T-cell (primary cell): ENCODE data around the gene ZNF503. TPM values are rescaled to one million over a fixed set of nuclear protein-coding genes. Genes with fewer than 3 reads are reported as not detected.
A peak's percentile ranks its signal among the peaks of the same experiment; 100 is the strongest.

Experiments used
- ATAC-seq, 4 experiments: fragments of 200-7000 bp in 3 of 4; fragments of 150-1000 bp in 1 of 4; cut with Tn5 transposase; replicated peaks in 1 of 4; 1 replicate in 3 of 4; 2 replicates in 1 of 4; pipeline ENCODE4 v1.10.0; 2021; ENCODE audit warnings: moderate library complexity in 3 of 4, mild to moderate bottlenecking in 2 of 4, moderate number of reproducible peaks in 1 of 4
- CTCF ChIA-PET, 2 donors: fragments of 300-600 bp; sonication (Branson Sonifier 250); formaldehyde crosslinking; loops; one replicate each; lab custom pipeline; 2022; ENCODE audit warnings: antibody characterized with exemption in 2 of 2; lab: Charles Lee
- POLR2A ChIA-PET, 2 donors: fragments of 300-600 bp; sonication (Branson Sonifier 250); formaldehyde crosslinking; loops; one replicate each; lab custom pipeline; 2022; ENCODE audit warnings: antibody characterized with exemption in 2 of 2; lab: Charles Lee
- DNase-seq, 35 experiments: peaks; one replicate each; pipeline versions ENCODE4 v3.0.0 to v3.0.0-alpha.2; 2013 to 2023
- H3K27ac ChIP-seq: one replicate; pipeline ENCODE4 v1.5.1; 2013; ENCODE audit warnings: low read length
- H3K27me3 ChIP-seq, 2 experiments: replicated peaks in 1 of 2; 1 replicate in 1 of 2; 2 replicates in 1 of 2; pipeline versions ENCODE4 v1.6.1 to v1.7.0; 2013; ENCODE audit warnings: low read length in 1 of 2, mixed read lengths in 1 of 2; ENCODE audit not compliant: control insufficient read depth in 2 of 2, insufficient read depth in 2 of 2; ENCODE audit errors: extremely low read depth in 1 of 2
- H3K36me3 ChIP-seq, 2 donors: 1 replicate in 1 of 2; 2 replicates in 1 of 2; pipeline versions ENCODE4 v1.6.1 to v1.7.0; 2013; ENCODE audit warnings: low read length in 1 of 2; ENCODE audit not compliant: control insufficient read depth in 2 of 2, insufficient read depth in 1 of 2; ENCODE audit errors: extremely low read depth in 1 of 2
- H3K4me1 ChIP-seq, 2 experiments: 1 replicate in 1 of 2; 2 replicates in 1 of 2; pipeline versions ENCODE4 v1.6.1 to v1.7.0; 2013; ENCODE audit warnings: low read length in 2 of 2, mixed read lengths in 1 of 2; ENCODE audit not compliant: insufficient read depth in 2 of 2, control insufficient read depth in 1 of 2; ENCODE audit errors: extremely low read depth in 1 of 2
- H3K4me3 ChIP-seq, 2 donors: 1 replicate in 1 of 2; 2 replicates in 1 of 2; pipeline versions ENCODE4 v1.5.1 to v1.7.0; 2013; ENCODE audit warnings: mild to moderate bottlenecking in 2 of 2, low read length in 1 of 2, moderate library complexity in 1 of 2; ENCODE audit not compliant: control insufficient read depth in 1 of 2; ENCODE audit errors: extremely low read depth in 1 of 2
- H3K9me3 ChIP-seq: 2 replicates; pipeline ENCODE4 v1.7.0; 2013
- H3K27ac Mint-ChIP-seq, 2 donors: one replicate each; pipeline ENCODE4 v1.8.0; 2020 to 2021; ENCODE audit warnings: mild to moderate bottlenecking in 2 of 2, mixed read lengths in 2 of 2
- H3K27me3 Mint-ChIP-seq, 2 donors: one replicate each; pipeline ENCODE4 v1.8.0; 2021 to 2022; ENCODE audit warnings: mixed read lengths in 2 of 2
- H3K36me3 Mint-ChIP-seq: one replicate; pipeline ENCODE4 v1.8.0; 2021; ENCODE audit warnings: mixed read lengths
- H3K4me1 Mint-ChIP-seq, 3 donors: one replicate each; pipeline ENCODE4 v1.8.0; 2020 to 2022; ENCODE audit warnings: mixed read lengths in 3 of 3, mild to moderate bottlenecking in 1 of 3
- H3K4me3 Mint-ChIP-seq, 3 donors: one replicate each; pipeline ENCODE4 v1.8.0; 2020 to 2022; ENCODE audit warnings: mild to moderate bottlenecking in 3 of 3, mixed read lengths in 3 of 3, moderate library complexity in 3 of 3
- H3K9me3 Mint-ChIP-seq, 3 donors: one replicate each; pipeline ENCODE4 v1.8.0; 2020 to 2022; ENCODE audit warnings: mixed read lengths in 3 of 3
- WGBS: methylation state at CpG from one replicate; pipeline ENCODE4 v1.1.5; 2013; ENCODE audit warnings: missing lambda C conversion rate; ENCODE audit not compliant: insufficient coverage; 5-methylcytosine and 5-hydroxymethylcytosine counted together
- total RNA-seq, 35 experiments: library from RNA in 6 of 35; stranded (reverse) in 6 of 35; fragments of 120-200 nt in 1 of 35; gene quantifications; one replicate each; pipeline versions ENCODE4 v1.2.1 to v1.2.4 and lab custom pipeline; 2013 to 2026

The ZNF503 gene, protein sequence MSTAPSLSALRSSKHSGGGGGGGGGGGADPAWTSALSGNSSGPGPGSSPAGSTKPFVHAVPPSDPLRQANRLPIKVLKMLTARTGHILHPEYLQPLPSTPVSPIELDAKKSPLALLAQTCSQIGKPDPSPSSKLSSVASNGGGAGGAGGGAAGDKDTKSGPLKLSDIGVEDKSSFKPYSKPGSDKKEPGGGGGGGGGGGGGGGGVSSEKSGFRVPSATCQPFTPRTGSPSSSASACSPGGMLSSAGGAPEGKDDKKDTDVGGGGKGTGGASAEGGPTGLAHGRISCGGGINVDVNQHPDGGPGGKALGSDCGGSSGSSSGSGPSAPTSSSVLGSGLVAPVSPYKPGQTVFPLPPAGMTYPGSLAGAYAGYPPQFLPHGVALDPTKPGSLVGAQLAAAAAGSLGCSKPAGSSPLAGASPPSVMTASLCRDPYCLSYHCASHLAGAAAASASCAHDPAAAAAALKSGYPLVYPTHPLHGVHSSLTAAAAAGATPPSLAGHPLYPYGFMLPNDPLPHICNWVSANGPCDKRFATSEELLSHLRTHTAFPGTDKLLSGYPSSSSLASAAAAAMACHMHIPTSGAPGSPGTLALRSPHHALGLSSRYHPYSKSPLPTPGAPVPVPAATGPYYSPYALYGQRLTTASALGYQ
- total RNA-seq (under 1 TPM in 4 of 5 donors, not detected in 1; 0.16 to 0.38 (median 0.30) TPM), total RNA-seq (lab: John Stamatoyannopoulos, UW) (0 to 1.4 (median 0.12) reads per million in 29 experiments)
- 0.04 TPM for total RNA-seq (2013)

DNA sequence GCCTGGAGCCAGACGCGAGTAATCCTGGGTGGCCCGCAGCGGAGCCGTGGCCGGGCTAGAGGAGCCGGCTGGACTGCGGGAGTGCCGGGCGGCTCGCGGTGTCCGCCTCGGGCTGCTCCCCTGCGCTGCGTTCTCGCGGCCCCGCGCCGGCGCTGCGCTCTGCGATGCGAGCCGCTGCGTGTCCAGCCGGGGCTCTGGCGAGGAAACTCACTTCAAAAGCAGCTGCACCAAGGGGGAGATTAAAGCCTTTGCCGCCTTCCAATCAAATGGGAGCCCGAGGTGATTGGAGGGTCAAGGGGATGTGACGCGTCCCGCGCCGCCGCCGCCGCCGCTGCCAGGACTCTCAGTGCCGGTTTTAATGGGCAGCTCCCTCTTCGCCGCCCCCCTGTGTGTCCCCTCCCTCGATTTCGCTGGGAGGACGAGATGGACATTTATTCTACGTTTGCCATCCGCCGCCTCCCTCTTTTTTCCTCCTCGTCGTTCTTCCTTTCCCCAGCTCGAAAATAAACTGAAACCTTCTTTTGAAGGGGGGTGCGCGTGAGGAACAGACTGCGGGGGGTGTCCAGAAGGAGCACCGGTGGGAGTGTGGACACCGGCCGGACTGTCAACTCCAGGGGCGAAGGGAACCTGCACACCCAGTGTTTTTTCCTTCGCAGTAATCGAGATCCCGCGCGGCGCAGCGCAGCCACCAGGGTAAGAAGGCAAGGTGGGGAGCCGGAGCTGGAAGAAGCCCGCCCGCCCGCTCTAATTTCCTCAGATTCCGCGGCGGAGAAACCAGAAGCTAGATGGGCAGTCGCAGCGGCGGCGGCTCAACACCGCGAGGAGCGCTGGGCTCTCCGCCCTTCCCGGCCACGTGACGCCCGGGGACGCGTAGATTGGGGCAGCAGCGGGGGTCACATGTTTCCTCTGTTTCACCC lies at the start of gene ZNF503:
Gene ZNF503, minus strand, starts transcription at position 196 of the 917 bp plus-strand sequence. CDS start 345 bp downstream, outside the sequence.
- Histone ChIP-seq H3K4me3 (peak within 1 kb of the TSS; percentile 51 to 82), H3K27ac (no peak within 1 kb of the TSS), H3K27me3 (peaks cover 0 to 85% of the 10 kb centered on the region in 2 experiments), H3K36me3 (no peaks in the 10 kb centered on the region), H3K4me1 (peaks cover 9 to 42% of the 10 kb centered on the region in 2 experiments), H3K9me3 (no peaks in the 10 kb centered on the region)
- peak in 3 of 4 experiments; percentile 26 to 58 (median 42) for ATAC-seq
- peaks cover 34 to 67% of the 10 kb centered on the region in 2 donors for H3K27me3 Mint-ChIP-seq
- 2% methylated on average over 79 of the region's 88 CpGs for WGBS
- peak within 1 kb of the TSS in 1 of 2 donors; percentile 47 for H3K27ac Mint-ChIP-seq
- DNase-seq, result peak in 6 of 35 experiments; percentile 10 to 45 (median 16)
- CTCF ChIA-PET, result interaction anchor here in 1 of 2 donors (0.6 kb wide), 1 partner anchor 1582 kb away, joined by 3 read pairs; no protein-coding TSS in a partner anchor
- H3K36me3 Mint-ChIP-seq, result no peaks in the 10 kb centered on the region
- POLR2A ChIA-PET, result interaction anchor here (0.6 to 0.7 kb wide), 2 partner anchors 576 to 1915 kb away, joined by 3 to 4 read pairs; no protein-coding TSS in a partner anchor
- H3K4me3 Mint-ChIP-seq, result peak within 1 kb of the TSS; percentile 81 to 83 (median 82)
- peaks cover 30 to 43% (median 33%) of the 10 kb centered on the region in 3 donors for H3K4me1 Mint-ChIP-seq
- no peaks in the 10 kb centered on the region for H3K9me3 Mint-ChIP-seq

DNA sequence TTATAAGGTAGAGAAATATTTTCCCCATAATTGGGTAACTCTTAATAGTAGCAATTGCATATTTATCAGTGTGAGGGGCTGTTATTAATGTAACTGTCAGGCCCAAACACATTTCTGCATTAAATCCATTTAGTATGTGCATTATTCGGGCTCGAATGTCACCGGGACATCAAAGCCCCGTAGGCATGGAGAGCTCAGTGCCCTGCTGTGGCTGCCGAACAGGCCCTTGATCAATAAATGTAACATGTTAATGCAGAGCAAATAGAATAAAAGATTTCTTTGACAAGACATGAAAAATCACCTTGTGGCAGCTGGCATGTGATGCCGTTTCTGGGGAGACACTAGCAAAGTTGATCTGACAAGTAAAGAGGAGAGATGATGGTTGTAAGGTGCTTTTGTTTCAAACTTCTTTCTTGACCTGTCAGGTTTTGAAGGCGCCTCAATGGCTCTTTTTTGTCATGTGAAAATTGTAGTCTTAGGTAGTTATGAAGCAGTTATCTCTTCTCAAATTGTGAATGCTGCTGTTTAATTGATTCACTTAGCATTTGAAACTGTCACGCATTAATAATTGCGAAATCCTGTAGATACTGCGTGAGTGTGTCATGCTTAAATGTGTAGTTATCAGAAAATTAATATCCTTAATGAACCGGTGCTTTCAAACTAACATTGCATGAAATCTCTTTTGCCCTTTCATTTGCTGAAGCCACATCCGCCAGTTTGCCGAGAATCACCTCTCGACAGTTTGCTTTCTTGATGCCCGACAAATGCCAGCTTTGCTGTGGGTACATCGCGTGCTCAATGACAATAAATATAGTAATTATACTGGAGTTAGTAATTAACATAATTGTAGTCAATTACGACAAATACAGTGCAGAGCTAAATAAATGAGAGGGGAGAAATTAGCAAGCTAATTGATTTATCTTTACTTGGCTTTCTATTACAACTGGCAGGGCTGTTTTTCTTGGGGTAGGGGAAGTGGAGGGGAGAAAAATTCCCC lies 49.4 kb upstream of the ZNF503 start:
- peaks cover 0 to 22% of the 10 kb centered on the region in 2 experiments for H3K27me3 ChIP-seq
- POLR2A ChIA-PET, result interaction anchor here in 1 of 2 donors (0.6 kb wide), 2 partner anchors 1550 to 1828 kb away, joined by 3 to 5 read pairs; no protein-coding TSS in a partner anchor
- Mint-ChIP-seq H3K36me3 (no peaks in the 10 kb centered on the region), H3K4me1 (no peaks in the 10 kb centered on the region), H3K4me3 (no peak overlapping the region), H3K27ac (no peak overlapping the region), H3K9me3 (peaks cover 8 to 10% (median 9%) of the 10 kb centered on the region in 3 donors), H3K27me3 (peaks cover 16 to 29% of the 10 kb centered on the region in 2 donors)
- 88% methylated on average over 9 of the region's 18 CpGs for WGBS
- DNase-seq (no peak), ATAC-seq (no peak)
- H3K27ac ChIP-seq, result no peak overlapping the region
- no peaks in the 10 kb centered on the region for H3K4me1 ChIP-seq
- no peaks in the 10 kb centered on the region for H3K36me3 ChIP-seq
- CTCF ChIA-PET, result no interaction called here
- H3K9me3 ChIP-seq, result no peaks in the 10 kb centered on the region
- H3K4me3 ChIP-seq, result no peak overlapping the region

DNA sequence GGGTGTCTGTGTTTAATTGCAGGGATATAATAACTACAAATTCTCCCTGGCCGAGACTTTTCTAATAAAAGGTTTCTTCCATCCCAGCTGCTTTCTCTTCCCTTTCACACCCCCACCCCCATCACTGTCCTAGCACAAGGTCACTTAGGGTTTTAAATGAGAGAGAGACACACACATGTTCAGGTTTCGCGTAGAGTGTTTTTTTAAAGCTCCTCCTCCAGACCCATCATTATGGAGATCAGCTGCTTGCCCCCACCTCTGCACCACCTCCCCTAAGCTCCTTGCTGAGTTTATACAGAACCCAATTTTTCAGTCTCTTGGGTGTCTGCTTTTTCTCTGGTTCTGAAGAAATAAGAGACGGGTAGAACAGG lies 48.5 kb upstream of the ZNF503 start:
- Mint-ChIP-seq H3K27ac (no peak overlapping the region), H3K4me3 (no peak overlapping the region), H3K4me1 (no peaks in the 10 kb centered on the region), H3K27me3 (peaks cover 16 to 29% of the 10 kb centered on the region in 2 donors), H3K9me3 (peaks cover 8 to 10% (median 10%) of the 10 kb centered on the region in 3 donors), H3K36me3 (no peaks in the 10 kb centered on the region)
- POLR2A ChIA-PET, result no interaction called here
- no peak overlapping the region for H3K27ac ChIP-seq
- H3K27me3 ChIP-seq, result peaks cover 0 to 17% of the 10 kb centered on the region in 2 experiments
- no peak overlapping the region for H3K4me3 ChIP-seq
- WGBS, result no CpG with 5 or more reads among the region's 4 CpGs
- no peak for ATAC-seq
- no peaks in the 10 kb centered on the region for H3K9me3 ChIP-seq
- no peaks in the 10 kb centered on the region for H3K4me1 ChIP-seq
- CTCF ChIA-PET, result no interaction called here
- H3K36me3 ChIP-seq, result no peaks in the 10 kb centered on the region
- DNase-seq, result no peak

DNA sequence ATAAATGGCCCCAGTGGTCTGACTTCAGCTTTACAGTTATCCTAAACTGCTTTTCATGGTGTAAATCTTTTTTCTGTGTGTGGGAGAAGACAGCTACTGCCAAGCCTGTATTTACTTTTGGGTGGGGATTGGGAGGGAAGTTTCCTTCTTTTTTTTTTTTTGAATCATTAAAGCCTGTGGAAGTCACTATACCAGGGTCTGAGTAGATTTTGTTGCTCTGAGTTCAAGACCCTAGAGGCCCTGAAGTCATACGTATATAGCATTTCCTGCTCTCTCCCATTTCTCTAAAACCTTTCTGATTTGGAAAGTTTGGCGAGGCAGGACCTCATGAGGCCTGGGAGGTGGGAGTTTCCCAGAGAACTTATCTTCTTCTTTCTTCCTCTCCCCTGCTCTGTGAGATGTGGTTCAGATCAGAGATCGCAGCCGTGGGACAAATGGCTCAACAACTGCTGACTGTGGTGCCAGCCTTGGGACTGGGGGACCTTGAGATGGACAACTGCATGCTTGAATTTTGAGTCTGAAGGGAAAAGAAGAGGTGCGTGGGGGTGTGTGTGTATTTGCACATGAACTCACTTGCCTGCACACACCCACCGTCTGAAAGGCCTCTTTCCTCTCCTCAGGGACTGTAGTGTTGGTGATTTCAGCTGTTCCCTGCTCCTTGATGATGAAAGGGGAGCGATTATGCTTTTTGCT lies 48.0 kb upstream of the ZNF503 start:
- H3K4me1 ChIP-seq, result no peaks in the 10 kb centered on the region
- H3K9me3 Mint-ChIP-seq, result peaks cover 8 to 10% (median 10%) of the 10 kb centered on the region in 3 donors
- H3K27ac ChIP-seq, result no peak overlapping the region
- no CpG with 5 or more reads among the region's 7 CpGs for WGBS
- H3K36me3 Mint-ChIP-seq, result no peaks in the 10 kb centered on the region
- ATAC-seq, result no peak
- no peaks in the 10 kb centered on the region for H3K9me3 ChIP-seq
- H3K27me3 ChIP-seq, result peaks cover 0 to 14% of the 10 kb centered on the region in 2 experiments
- no peak for DNase-seq
- H3K4me3 ChIP-seq, result no peak overlapping the region
- H3K36me3 ChIP-seq, result no peaks in the 10 kb centered on the region
- H3K27me3 Mint-ChIP-seq, result peaks cover 16 to 29% of the 10 kb centered on the region in 2 donors
- POLR2A ChIA-PET, result no interaction called here
- no peaks in the 10 kb centered on the region for H3K4me1 Mint-ChIP-seq
- H3K4me3 Mint-ChIP-seq, result no peak overlapping the region
- CTCF ChIA-PET, result no interaction called here
- no peak overlapping the region for H3K27ac Mint-ChIP-seq

DNA sequence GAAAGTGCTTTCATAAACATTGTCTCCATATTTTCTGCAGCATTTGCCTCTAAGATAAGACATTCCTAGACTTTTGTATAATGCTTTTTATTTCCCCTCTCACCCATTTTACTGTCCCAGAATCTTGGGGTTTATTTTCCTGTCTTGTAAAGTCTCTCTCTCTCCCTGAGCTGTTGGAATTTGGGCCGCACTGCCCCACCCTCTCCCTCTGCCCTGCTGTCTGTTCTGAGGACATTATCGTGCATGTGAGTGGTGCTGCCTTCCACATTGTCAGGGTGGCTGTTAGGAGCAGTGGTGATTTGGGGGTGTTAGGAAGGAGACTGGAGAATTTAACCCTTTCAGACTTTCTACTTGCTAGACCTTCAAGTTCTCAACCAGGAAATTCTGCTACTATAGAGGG lies 46.6 kb upstream of the ZNF503 start:
- ATAC-seq (no peak), DNase-seq (no peak)
- Histone ChIP-seq H3K27ac (no peak overlapping the region), H3K4me3 (no peak overlapping the region), H3K27me3 (peaks cover 0 to 14% of the 10 kb centered on the region in 2 experiments), H3K36me3 (no peaks in the 10 kb centered on the region), H3K9me3 (no peaks in the 10 kb centered on the region), H3K4me1 (no peaks in the 10 kb centered on the region)
- H3K27ac Mint-ChIP-seq, result no peak overlapping the region
- ChIA-PET POLR2A (no interaction called here), CTCF (no interaction called here)
- no CpG with 5 or more reads among the region's 2 CpGs for WGBS
- H3K36me3 Mint-ChIP-seq, result no peaks in the 10 kb centered on the region
- H3K27me3 Mint-ChIP-seq, result peaks cover 19 to 23% of the 10 kb centered on the region in 2 donors
- no peaks in the 10 kb centered on the region for H3K4me1 Mint-ChIP-seq
- H3K4me3 Mint-ChIP-seq, result no peak overlapping the region
- H3K9me3 Mint-ChIP-seq, result peaks cover 16 to 22% (median 18%) of the 10 kb centered on the region in 3 donors
